OCI-M2 (cell line): ENCODE measurements around the gene CERT1.

ENCODE experiments used
- DNase-seq: peaks from one replicate; lab custom pipeline; 2025; ENCODE audit not compliant: unreplicated experiment; lab: John Stamatoyannopoulos, UW

The CERT1 gene

DNA sequence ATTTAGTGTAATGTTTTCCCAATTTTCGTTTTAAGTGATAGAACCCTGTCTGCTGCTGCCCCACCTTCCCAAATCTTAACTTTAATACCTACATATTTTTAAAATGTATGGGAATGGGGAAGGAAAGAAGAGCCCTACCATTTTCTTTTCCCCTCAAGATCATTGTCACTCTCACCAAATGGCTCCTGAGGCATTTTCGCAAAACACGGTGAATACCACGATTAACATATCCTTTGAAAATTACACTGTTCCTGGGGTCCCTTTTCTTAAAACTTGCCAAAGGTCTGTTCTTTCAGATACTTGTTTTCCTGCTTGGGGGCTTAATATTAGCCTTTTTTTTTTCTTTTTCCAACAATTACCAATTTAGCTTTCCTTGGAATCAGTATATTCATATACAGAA is 36.1 kb downstream of the CERT1 start:
- no peak for DNase-seq

GRCh38 chr5:75473463-75473862 is 38.0 kb downstream of the CERT1 start:
- DNase-seq: no peak

GRCh38 chr5:75472973-75473372 is 38.5 kb downstream of the CERT1 start:
- DNase-seq: no peak

DNA sequence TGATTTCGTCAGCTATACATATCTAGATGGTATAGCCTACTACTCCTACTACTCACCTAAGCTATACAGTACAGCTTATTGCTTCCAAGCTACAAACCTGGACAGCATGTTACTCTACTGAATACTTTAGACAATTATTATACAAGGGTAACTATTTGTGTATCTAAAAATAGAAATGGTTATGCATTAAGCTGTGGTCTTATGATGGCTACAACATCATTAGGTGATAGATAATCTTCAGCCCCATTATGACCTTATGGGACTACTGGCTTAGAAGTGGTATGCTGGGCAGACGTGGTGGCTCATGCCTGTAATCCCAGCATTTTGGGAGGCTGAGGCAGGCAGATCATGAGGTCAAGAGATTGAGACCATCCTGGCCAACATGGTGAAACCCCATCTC is 40.2 kb downstream of the CERT1 start:
- DNase-seq: no peak

GRCh38 chr5:75469017-75469416 is 42.4 kb downstream of the CERT1 start:
- DNase-seq: no peak

DNA sequence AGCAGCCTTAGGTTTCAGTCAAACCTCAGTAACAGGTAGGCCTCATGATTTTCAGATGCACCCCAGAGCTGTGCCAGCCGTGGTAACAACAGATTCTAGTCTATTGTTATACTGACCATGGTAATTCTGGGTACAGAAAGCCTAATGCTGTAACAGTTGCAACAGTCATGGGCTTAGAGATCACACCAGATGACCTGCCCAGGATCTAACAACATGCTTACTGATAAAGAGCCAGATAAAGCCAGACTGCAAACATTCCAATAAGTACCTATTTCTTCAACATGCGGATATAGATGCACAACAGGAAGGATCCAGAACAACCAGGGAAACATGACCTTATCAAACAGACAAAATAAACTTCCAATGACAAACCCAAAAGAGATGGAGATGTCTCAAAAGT is 42.8 kb downstream of the CERT1 start:
- no peak for DNase-seq

- DNase-seq: no peak
Observed at GRCh38 chr5:75466006-75466716, 45.3 kb downstream of the CERT1 start.

- no peak for DNase-seq
Observed at GRCh38 chr5:75465480-75465879, 45.9 kb downstream of the CERT1 start.

DNA sequence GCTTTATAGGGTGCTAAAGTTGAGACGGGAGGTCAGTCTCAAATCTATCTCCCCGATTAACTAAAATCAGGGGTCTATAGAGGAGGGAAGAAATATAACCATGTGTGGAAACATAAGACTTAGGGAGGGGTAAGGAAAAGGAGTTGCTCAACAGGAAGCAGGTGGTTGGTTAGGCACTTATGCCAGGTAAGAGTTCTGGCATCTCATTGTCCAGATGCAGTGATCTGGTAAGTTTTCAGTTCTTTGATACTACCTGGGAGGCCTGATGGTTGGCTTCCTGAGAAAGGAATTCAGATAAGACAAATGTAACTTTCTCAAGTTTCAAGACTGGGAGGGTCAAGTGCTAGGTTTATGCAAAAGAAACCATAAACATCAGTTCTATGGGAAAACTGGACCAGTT is 47.7 kb downstream of the CERT1 start:
- no peak for DNase-seq

- no peak for DNase-seq
Observed at GRCh38 chr5:75461679-75462078, 49.8 kb downstream of the CERT1 start.

GRCh38 chr5:75460942-75461610 is 50.4 kb downstream of the CERT1 start:
- no peak for DNase-seq

- DNase-seq: no peak
Observed at GRCh38 chr5:75460532-75460931, 50.9 kb downstream of the CERT1 start.

GRCh38 chr5:75457691-75458090 is 53.7 kb downstream of the CERT1 start:
- no peak for DNase-seq

DNA sequence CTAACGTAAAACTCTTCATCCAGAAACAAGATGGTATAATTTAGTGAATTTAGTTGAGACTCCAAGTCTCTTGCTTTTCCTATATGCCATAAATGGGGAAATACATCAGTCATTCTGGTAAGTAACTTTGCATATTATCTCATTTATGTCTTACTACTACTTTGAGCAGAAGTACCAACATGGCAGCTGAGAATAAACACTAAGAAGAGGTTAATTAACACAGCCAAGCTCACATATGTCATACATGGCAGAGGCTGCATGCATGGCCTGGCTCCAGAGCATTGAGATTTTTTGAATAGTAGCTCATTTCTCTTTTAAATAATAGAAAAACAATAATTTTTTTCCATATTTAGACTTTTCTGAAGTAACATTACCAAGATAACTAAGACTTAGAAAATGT is 54.3 kb downstream of the CERT1 start:
- DNase-seq: no peak

DNA sequence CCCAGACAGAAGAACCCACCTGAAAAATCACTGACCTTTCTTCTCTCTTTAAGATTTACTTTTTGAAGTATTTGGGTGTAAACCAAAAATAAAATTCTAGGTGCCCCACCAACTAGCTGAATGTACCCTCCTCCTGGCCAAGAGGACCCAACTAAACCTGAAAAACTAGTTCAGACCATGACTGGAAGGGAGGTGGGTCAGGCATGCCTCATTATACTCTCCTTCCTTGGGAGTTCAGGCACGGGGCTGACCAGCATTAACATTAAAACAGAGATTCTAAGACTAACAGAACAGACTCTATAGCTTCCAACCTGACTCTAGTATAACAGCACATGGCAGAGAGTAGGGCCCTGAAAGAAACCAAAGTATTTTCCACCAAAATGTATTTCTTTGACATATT is 61.4 kb downstream of the CERT1 start:
- DNase-seq: no peak

- no peak for DNase-seq
Observed at GRCh38 chr5:75446068-75446467, 65.4 kb downstream of the CERT1 start.

DNA sequence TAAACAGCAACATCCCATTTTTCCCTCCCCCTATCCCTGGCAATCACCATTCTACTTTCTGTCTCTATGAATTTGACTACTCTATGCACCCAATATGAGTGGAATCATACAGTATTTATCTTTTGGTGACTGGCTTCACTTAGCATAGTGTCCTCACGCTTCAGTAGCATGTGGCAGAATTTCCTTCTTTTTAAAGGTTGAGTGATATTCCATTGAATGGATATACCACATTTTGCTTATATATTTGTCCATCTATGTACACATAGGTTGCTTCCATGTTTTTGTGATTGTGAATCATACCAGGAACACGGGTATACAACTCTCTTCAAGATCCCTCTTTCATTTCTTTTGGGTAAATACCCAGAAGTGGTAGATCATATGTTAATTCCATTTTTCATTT is 69.9 kb downstream of the CERT1 start:
- DNase-seq: no peak

GRCh38 chr5:75439276-75439675 is 72.2 kb downstream of the CERT1 start:
- DNase-seq: no peak

GRCh38 chr5:75438722-75439121 is 72.7 kb downstream of the CERT1 start:
- no peak for DNase-seq

DNA sequence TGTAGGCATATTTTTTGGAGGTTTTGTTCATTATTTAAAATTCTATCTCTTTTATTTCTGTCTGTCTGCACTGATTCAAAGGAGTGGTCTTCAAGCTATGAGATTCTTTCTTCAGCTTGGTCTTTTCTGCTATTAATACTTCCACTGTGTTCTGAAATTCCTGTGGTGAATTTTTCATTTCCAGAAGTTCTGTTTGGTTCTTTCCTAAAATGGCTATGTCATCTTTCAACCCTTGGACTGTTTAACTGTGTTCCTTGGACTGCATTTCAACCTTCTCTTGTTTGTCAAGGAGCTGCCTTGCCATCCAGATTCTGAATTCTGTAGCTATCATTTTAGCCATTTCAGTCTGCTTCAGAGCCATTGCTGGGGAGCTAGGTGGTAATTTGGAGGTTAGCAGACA is 76.3 kb downstream of the CERT1 start:
- DNase-seq: no peak

- DNase-seq: no peak
Observed at GRCh38 chr5:75433814-75434506, 77.5 kb downstream of the CERT1 start.

DNA sequence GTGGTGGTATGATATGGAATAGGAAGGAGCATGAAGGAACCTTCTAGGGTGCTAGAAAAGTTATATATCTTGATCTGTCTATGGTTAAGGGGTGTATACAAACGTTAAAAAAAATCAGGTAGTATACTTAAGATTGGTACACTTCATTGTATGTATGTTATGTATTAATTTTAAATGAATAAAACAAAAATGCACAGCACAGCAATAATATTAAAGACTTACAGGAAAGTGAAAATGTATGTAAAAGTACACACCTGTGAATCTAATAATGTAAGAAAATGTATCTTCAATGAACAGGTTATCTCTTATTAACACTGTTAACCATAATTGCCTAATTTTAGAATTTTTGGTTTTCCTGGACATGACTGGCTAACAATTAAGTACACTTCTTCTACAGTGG is 97.2 kb downstream of the CERT1 start:
- DNase-seq: no peak
